GM21381 (cell line): Measurements from ENCODE around the gene RHEBL1.

ENCODE experiments used
- ATAC-seq: cut with Tn5 transposase; IDR thresholded peaks from one replicate; pipeline ENCODE4 v1.9.1; 2021; ENCODE audit warnings: mild to moderate bottlenecking, moderate library complexity; ENCODE audit not compliant: unreplicated experiment

RHEBL1 gene

DNA sequence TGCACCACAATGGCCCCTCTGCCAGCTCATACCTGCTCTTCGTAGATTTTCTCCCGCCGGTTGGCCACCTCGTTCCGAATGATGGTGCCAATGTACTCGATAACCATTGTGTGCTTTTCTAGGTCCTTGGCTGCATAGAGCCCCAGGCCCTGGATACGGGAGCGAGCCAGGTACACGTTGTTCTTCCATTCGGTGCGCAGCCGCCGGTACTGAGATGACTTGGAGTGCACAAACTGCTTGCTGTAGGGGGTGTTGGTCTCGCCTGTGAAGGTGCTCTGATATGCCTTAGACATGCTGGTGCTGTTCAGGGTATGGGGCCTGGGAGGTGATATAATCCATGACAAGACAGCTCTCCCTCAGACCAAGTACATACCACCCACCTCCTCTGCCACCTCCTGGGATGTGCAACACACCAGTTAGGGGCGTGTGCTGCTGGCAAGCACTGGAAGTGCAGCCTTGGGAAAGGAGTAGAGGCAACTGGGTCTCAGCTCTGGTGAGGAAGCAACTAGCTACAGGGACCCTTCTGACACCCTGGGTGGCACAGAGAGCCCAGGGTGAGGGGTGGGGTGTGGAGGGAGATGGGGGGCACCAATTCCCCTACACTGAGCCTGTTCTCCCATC, 47.1 kb downstream of the RHEBL1 start:
- no peak for ATAC-seq

DNA sequence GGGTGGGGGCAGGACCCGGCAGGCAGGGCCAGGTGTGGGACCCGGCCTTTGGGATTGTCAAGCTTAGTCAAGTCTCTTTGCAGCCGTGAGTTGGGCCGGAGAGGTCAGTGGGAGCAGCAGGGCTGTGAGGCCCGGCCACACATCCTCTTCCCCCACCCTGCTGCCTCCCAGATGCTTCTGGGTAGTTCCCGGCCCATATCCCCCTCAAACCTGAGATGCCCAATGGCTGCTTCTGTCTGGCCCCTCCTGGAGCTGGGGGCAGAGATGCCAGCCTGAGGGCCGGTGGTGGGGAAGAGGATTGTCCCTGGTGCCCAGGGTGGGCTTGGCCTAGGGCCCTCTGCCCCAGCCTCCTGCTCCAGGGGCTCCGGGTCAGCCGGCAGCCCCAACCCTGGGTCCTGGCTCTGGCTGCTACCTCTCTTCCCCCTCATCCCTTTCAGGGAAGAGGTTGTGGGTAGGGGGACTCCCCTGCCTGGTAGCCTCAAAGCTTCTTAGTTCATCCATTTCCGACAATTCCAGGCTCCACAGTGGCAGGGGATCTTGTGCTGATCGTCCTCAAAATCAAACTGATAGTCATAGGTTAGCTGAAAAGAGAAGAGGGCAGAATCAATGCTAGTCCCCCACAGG, 48.4 kb downstream of the RHEBL1 start:
- ATAC-seq, result no peak

DNA sequence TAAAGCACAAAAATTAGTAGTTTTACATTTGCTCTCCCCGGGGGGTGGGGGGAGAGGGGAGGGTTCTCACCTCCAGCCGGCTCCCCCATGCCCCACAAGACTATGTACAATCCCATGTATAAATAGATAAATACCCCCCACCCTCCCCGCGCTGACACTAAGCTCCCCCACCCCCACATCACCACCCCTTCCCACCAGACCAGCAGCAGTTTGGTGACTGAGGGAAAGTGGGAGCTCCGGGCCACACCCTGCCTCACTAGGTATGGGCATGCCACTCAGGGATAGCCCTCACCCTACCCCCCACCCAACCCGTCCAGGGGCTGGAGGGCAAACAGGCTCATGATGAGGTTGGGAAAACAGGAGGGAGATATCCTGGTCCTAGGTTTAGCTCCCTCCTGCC, 49.3 kb downstream of the RHEBL1 start:
- no peak for ATAC-seq

DNA sequence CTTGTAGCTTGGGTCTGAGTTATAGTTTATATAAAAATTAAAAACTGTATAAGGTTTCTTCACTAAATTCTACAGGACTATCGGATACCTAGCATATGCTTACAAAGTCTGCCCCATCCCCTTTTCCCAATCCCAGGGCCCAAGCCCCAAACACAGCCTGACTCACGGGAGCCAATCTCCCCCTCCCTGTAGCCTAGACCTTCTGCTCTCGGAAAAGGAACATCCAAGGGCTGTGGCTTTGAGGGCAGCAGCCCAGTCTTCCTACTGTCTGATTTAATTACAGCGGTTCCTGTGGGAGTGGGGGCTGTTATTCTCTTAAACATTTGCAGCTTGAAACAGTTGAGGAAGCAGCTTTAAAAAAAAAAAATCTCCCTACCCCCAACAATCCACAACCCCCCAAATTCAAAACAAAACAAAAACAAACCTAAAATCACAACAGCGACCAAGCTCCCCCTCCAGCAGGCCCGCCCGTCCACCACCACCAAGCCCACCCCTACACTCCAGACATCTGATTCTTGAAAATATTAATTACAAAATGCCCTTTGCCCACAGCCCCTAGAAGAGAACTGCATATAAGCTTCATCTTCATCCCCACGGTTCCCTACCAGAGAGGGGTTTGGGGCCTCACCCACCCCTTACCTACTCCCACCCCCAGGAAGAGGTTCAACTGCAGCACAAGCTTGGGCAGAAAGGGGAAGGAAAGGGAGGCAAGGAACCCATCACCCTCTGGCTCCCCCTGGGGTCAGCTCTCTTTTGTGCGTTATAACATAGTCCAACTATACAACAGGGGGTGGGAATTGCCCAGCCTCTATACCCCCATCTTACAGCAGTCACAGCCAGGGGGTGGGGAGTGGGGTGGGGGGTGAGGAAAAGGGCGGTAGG, 50.1 kb downstream of the RHEBL1 start:
- no peak for ATAC-seq

DNA sequence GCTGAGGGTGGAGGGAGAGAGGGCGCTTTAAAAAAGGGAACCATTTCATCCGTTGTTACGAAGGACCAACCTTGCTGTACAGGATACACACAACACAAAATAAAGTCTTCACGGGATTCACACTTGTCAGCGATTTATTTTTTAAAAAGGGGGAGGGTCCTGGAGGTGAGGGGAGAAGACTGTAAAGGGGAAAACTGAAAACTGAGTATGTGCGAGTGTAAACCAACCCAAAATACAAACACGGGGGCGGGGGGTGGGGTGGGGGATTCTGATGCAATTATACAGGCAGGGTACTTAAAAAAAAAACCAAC, 50.7 kb downstream of the RHEBL1 start:
- ATAC-seq, result peak; percentile 20

DNA sequence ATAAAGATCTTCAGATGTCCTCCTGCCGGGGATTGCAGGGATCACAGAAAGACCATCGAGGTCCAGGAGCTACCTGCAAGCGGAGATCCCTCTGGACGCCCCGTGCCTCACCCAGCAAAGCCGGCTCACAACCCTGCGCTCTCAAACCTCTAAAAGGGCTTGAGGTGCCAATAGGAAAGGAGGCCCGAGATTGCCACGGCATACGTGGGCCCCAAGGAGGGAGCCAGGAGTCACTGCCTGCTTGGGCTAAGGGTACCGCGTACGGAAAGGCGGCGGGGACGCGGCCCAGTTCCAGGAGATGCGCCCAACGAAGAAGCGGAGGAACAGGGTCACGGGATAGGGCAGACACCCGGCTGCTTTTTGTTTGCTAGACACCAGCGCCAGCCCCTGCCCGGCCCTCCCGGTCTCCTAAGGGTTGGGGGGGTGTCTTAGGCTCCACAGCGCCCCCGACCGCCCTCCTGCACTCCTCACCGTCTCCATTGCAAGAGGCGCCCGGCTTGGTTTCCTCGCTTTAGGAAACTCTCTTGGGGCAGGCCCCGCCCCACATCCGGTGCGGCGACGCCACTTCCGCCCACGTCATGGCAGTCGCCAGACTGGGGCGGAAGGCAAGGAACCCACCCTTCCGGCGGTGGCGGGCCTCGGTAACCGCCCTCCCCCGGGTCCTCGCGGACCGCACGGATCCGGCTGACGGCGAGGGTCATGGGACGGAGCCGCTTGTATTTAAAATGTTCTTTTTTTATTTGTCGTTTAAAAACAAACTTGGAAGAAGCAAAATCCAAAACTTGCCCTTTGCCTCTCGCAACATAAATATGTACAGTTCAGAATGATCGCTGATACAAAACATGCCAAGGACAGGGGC, 51.3 kb downstream of the RHEBL1 start, which contains the start of gene PRKAG1:
PRKAG1 (minus strand) TSS at position 516 of the 859 bp plus-strand sequence; CDS start at position 480, 36 bp downstream.
- peak; percentile 87 for ATAC-seq

DNA sequence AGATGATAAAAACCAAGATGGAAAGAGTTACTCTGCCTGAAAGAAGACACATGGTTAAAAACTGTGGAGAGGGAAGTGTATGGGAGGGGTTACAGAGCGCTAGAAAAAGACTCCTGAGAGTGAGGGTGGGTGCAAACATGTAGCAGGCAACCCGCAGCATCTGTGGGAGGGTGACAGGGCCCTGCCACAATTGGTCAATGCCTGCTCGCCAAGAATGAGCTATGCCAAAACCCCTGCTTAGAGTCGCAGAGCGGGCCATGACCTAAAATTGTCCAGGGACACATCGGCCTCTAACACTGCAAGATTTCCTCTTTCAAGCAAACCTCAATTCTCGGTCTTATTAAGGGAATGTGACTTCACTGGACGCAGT, 51.9 kb downstream of the RHEBL1 start:
- no peak for ATAC-seq

DNA sequence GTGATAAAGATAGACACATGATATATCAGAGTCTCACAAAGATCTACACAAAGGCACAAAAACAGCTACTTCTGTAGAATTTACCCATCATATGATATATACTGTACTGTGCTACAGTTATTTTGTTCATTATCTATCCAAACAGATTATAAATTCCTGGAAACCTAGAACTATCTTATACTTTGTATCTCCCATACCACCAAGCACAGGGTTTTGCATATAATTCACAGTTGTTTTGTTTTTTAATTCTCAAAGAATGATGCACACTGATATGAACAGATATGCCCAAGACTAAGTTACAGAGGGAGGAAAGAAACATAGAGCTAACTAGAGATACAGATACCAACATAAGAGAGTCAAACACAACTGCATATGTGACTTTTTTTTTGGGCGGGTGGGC, 54.6 kb downstream of the RHEBL1 start:
- ATAC-seq, result no peak
